DMS 273 treated with DMSO at 0.1 percent for 48 hours (cell line): ENCODE results near the gene MRPS30.
"Not testable (repeated sequence)": the region's sequence is repeated elsewhere in the genome, so short reads cannot be mapped to it uniquely, and the experiment has no call there.

Experiments used
- DNase-seq: peaks from one replicate; lab custom pipeline; 2025; lab: John Stamatoyannopoulos, UW

Gene MRPS30

DNA sequence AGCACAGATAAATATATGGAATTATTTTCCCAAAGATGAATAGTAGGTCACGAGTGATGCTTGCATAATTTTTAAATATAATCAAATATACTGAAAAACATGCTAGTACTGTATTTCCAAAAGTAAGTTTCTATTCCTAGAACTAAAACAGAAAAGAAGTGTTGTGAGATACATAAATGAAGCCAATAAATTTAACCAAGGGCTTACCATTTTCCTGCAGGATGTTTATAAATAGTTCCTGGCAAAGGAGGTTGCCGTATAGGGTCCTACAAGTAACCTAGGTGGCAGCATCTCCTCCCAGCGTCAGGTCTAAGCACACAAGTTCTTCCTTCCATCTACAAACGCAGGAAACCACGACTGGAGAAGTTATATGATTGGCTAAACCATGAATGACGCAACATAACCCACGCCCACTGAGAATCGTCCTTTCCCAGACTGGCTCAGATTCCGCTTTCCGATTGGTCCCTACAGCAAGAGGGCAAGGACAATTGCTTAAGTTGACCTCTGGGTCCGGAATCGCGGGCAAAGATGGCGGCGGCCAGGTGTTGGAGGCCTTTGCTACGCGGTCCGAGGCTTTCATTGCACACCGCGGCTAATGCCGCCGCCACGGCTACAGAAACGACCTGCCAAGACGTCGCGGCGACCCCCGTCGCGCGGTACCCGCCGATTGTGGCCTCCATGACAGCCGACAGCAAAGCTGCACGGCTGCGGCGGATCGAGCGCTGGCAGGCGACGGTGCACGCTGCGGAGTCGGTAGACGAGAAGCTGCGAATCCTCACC is at the start of gene MRPS30:
Gene MRPS30, plus strand, starts transcription at position 513 of the 780 bp plus-strand sequence. Its CDS starts 16 bp downstream, at position 529.
- peak; percentile 99 for DNase-seq

DNA sequence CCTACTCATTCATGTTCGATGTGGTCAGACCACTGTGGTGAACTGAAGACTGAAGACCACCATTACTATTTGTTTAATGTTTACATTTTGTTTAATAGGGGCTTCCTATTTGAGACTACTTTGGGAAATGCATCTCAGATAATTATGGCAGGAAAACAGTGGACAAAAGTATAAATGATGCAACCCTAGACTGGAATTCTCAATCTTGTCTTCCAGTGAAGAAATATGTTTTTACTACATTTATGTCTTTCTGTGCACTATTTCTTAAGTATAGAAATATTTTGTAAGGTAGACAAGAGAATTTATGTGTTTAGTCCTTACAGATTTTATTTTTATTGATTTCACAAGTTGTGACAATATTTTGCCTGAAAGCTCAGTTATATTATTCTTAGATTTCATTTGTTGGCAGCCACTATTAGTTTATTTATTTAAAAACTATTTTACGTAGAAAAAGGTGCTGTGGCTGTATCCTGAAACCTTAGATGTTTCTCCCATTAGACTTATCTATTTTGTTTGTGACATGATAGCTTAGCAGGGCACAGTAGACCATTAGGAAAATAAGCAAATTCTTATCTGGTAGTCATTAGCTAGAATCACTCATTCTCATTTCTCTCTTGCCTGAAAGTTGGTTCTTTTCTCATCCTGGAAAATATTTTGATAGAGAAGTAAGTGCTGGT is 39.4 kb upstream of the MRPS30 start:
- DNase-seq: no peak

DNA sequence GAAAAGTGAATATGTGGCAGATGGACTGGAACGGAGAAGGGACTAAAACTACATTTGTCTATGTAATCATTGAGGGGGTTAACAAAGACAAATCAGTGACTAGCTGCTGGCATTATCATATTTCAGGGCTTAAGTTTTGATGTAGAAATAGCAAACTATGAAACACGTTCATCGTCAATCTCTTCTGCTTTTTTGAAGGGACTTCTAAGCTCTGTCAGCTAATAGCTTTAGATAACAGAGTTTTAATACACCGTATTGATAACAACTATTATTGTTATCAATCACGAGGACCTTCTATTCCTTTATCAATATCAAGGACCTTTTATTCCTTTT is 38.9 kb upstream of the MRPS30 start:
- no peak for DNase-seq

DNA sequence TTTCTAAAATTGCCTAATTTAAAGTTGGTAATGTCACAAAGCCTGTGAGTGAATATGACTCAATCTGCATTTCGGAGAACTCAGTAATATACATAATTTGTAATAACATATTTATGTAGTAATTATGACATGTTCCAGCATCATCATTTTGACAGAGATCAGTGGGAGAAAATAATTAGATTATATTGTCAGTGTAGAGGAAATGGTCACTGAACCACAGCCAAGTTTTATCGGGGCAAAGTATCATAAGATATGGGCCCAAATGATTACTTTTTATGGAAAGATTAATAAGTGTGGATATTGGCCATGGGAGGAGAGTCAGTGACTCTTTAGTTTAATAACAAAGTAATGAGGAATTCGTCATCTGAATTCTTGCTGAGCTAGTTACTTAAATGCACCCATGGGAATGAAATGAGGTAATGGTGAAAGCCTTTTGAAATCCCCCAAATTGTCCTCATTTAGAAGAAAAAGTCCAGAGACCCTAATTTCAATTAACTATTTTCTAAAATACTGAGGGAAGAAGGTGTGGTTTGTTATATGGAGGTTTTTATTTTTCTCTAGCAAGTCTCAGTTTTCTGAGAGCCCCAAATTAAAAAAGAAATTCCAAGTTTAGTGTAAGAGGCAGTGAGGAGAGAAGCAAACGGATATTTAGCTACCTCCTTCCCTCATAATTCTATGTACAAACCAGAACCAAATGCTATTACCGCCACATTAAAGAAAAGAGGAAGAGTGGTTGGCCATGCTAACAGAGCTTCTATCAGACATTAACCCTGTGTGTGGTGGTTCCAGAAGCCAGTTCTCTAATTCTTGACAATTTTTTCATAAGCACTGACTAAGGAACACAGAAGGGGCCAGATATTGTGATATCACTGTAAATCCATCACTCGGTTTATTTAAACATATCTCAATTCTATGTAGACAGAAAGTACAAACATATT is 37.7 kb upstream of the MRPS30 start:
- no peak for DNase-seq

- not testable (repeated sequence) for DNase-seq
Observed at GRCh38 chr5:44772397-44772796, 36.4 kb upstream of the MRPS30 start.

GRCh38 chr5:44774279-44774880 is 34.4 kb upstream of the MRPS30 start:
- DNase-seq: peak; percentile 20

DNA sequence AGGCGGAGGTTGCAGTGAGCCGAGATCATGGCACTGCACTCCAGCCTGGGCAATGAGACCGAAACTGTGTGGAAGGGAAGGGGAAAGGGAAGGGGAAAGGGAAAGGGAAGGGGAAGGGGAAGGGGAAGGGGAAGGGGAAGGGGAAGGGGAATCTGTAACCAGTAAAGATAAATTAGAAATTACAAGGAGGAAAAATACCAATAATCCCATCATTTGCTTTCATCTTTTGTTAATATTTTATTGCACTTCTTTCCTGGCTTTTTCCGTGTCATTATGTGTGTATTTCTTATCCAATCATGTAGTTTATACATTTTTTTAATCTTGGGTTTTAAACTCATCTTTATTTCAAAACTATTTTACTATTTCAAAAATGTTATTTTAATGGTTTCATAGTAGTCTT is 29.6 kb upstream of the MRPS30 start:
- DNase-seq: no peak

GRCh38 chr5:44783634-44784315 is 25.0 kb upstream of the MRPS30 start:
- no peak for DNase-seq

DNA sequence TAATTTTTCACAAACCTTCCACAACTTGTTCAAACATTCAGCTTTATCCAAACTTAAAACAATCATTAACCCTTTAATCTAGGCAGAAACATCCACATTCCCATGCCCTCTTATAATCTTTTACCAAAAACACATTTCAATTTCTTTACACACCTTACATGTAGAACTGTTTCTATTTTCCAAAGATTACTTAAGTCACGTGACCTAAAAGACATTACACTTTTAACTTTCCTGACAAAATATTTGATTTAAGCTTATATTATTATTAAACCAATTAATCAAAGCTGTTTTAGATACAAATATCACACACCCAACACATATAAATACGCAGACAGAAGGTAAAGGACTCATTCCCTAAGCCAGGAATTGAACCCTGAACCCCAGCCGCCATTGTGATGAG is 21.0 kb upstream of the MRPS30 start:
- DNase-seq: no peak

DNA sequence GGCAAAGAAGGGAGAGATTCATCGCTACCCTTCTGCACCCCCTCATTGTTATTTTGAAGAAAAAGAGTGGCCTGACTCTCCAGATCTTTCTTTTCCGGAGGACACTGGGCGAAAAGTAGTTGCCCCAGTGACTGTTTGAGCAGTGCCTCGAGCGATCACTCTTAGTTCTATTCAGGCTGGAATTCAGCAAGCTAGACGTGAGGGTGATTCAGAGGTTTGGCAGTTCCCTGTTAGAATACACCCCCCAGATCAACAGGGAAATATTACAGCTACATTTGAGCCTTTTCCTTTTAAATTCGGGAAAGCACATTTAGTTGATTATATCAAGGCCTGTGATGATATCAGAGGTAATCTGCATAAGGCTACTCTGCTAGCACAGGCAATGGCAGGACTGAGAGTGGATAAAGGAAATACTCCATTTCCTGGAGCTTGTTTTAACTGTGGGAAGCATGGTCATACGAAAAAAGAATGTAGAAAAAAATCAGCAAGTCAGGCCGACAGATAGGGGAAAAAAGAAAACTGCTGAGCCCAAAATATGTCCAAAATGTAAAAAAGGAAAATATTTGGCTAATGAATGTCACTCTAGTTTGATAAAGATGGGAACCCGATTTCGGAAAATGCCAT is 19.3 kb upstream of the MRPS30 start:
- not testable (repeated sequence) for DNase-seq

DNA sequence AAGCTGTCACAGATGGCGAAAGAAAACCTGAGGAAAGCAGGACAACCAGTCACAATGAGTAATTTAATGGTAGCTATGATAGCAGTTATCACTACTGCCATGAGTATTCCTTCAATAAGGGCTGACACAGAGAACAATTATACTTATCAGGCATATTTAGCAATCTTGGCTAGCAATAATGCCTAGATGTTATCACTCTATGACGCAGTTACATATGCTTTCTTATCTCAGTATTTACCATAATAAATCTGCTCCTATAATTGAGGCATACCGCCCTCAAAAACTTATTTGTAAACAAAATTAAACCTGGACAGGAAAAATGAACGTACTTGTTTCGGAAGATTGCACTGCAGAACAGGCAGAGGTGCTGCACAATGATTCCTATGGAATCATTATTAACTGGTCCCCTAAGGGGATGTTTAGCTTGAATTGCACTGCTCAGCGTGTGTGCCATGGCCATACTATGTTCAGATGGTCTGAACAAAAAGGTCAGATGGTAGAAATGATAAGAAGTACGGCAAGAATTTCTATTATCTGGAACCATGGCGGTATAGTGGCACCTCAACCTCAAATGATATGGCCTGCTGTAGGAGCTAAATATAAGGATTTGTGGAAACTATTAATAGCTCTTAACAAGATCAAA is 16.6 kb upstream of the MRPS30 start:
- DNase-seq: not testable (repeated sequence)

DNA sequence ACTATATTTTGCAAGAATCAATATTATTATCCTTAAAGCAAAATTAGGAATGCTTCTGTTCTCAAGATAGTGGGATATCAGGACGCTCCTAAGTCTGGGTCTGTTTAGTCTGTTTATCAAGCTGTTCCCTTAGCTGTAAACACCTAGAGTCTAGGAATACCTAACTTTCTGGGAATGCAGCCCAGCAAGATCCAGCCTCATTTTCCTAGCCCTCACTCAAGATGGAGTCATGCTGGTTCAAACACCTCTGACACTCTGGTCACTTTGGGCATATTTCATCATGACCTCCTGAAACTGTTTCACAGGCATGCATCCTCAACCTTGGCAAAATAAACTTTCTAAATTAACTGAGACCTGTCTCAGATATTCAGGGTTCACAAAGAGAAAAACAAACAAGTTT is 14.4 kb upstream of the MRPS30 start:
- no peak for DNase-seq

- no peak for DNase-seq
Observed at GRCh38 chr5:44795496-44795895, 13.3 kb upstream of the MRPS30 start.

DNA sequence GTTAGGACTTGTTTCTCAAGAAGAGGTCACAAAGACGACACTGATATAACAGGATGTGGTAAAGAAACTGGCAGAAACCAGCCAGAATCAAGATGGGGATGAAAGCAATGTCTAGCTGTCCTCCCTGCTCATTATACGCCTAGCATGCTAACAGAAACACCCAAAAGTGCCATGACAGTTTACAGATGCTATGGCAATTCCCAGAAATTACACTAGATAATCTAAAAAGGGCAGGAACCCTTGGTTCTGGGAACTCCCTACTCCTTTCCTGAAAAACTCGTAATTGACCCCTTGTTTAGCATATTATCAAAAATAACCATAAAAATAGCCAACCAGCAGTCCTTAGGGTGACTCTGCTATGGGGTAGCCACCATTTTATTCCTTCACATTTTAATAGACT is 10.9 kb upstream of the MRPS30 start:
- no peak for DNase-seq

DNA sequence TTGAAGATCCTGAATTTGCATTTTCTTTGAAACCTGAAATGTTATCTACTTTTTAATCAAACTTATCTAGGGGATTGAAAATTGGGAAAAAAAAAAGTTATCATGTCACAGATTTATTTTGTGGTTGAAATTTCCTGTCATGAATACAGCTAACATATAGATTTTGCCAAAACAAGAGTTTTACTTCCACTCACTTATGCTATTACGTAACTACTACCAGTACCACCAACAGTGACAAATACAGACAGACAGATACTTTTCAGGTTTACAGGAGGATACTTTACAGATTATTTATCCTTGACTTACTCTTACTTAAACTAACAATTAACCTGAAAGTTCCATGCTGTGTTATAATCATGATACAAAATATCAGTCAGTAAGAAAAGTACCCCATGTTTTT is 6.8 kb upstream of the MRPS30 start:
- no peak for DNase-seq

DNA sequence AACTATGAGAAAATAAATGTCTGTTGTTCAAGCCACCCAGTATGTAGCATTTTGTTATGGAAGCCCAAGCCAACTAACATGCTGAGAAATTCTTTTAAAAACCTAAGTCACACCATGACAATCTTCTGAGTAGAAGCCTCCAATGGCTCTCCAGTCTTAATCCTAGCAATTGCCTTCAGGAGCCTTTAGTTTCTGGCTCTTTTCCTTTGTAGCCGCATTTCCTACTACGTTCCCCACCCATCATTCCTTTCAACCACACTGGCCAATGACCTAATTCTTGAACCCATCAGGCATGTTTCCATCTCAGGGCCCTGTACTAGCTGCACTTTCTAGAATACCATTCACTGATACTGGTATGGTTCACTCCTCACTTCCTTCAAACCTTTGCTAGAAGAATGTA is 2.1 kb upstream of the MRPS30 start:
- DNase-seq: no peak

GRCh38 chr5:44807269-44807668 is 1.5 kb upstream of the MRPS30 start:
- no peak for DNase-seq

- DNase-seq: peak; percentile 30
Observed at GRCh38 chr5:44809215-44809955, 638 bp downstream of the MRPS30 start.

GRCh38 chr5:44809956-44810420 is 1.2 kb downstream of the MRPS30 start:
- no peak for DNase-seq

GRCh38 chr5:44814761-44815160 is 6.0 kb downstream of the MRPS30 start:
- no peak for DNase-seq
